Loucy (cell line): ENCODE results near the gene DOCK10.

Source experiments
- H2AFZ ChIP-seq: fragments of 200-600 bp; sonication (generic); 2 replicates; pipeline ENCODE4 v1.6.0; 2016; ENCODE audit warnings: antibody characterized with exemption, mild to moderate bottlenecking, low read length, moderate library complexity
- H3F3A ChIP-seq: fragments of 200-600 bp; 2 replicates; pipeline ENCODE4 v1.6.0; 2016; ENCODE audit warnings: antibody characterized with exemption, low read depth, mild to moderate bottlenecking
- H3K27me3 ChIP-seq: fragments of 200-600 bp; sonication (generic); 2 replicates; pipeline ENCODE4 v1.6.1; 2014; ENCODE audit warnings: low read length, mild to moderate bottlenecking; ENCODE audit not compliant: insufficient read depth, poor library complexity, severe bottlenecking
- H3K36me3 ChIP-seq: fragments of 200-600 bp; sonication (generic); 2 replicates; pipeline ENCODE4 v1.6.1; 2016; ENCODE audit warnings: low read length; ENCODE audit not compliant: insufficient read depth
- H3K4me1 ChIP-seq: fragments of 200-600 bp; sonication (generic); 2 replicates; pipeline ENCODE4 v1.5.1; 2014; ENCODE audit warnings: low read length, mild to moderate bottlenecking; ENCODE audit not compliant: insufficient read depth, poor library complexity, severe bottlenecking
- H3K4me2 ChIP-seq: fragments of 200-600 bp; sonication (generic); 2 replicates; pipeline ENCODE4 v1.6.0; 2014; ENCODE audit warnings: antibody characterized with exemption, low read length, low read depth, mild to moderate bottlenecking; ENCODE audit not compliant: poor library complexity, severe bottlenecking
- H3K4me3 ChIP-seq: fragments of 200-600 bp; sonication (generic); 2 replicates; pipeline ENCODE4 v1.5.1; 2014; ENCODE audit warnings: low read length, mild to moderate bottlenecking, mixed read lengths; ENCODE audit not compliant: poor library complexity, severe bottlenecking
- H3K79me2 ChIP-seq: fragments of 200-600 bp; sonication (generic); 2 replicates; pipeline ENCODE4 v1.6.1; 2014; ENCODE audit warnings: low read length; ENCODE audit not compliant: insufficient read depth
- H3K9ac ChIP-seq: fragments of 200-600 bp; sonication (generic); 2 replicates; pipeline ENCODE4 v1.6.0; 2014; ENCODE audit warnings: mild to moderate bottlenecking, low read depth, low read length, moderate library complexity; ENCODE audit not compliant: poor library complexity, severe bottlenecking
- H3K9me2 ChIP-seq: fragments of 200-600 bp; sonication (generic); replicated peaks from 2 replicates; pipeline ENCODE4 v1.6.1; 2016; ENCODE audit warnings: low read depth, low read length, mixed read lengths
- H3K9me3 ChIP-seq: fragments of 200-600 bp; sonication (generic); 2 replicates; pipeline ENCODE4 v1.6.1; 2014; ENCODE audit warnings: mild to moderate bottlenecking, antibody characterized with exemption, low read length, low read depth; ENCODE audit not compliant: insufficient read depth
- H4K20me1 ChIP-seq: fragments of 200-600 bp; sonication (generic); 2 replicates; pipeline ENCODE4 v1.6.0; 2014; ENCODE audit warnings: antibody characterized with exemption, low read length, mild to moderate bottlenecking; ENCODE audit not compliant: insufficient read depth, poor library complexity, severe bottlenecking
- EZH2phosphoT487 ChIP-seq: fragments of 200-600 bp; IDR thresholded peaks from 2 replicates; pipeline ENCODE4 v1.6.1; 2018; ENCODE audit warnings: antibody characterized with exemption, mild to moderate bottlenecking, moderate library complexity, borderline replicate concordance
- TF ChIP-seq, protein P1 (sequence below): fragments of 200-600 bp; sonication (generic); conservative IDR thresholded peaks from 2 replicates; pipeline ENCODE4 v1.5.1; 2014; ENCODE audit warnings: mild to moderate bottlenecking, antibody characterized with exemption, low read length

Gene DOCK10

DNA sequence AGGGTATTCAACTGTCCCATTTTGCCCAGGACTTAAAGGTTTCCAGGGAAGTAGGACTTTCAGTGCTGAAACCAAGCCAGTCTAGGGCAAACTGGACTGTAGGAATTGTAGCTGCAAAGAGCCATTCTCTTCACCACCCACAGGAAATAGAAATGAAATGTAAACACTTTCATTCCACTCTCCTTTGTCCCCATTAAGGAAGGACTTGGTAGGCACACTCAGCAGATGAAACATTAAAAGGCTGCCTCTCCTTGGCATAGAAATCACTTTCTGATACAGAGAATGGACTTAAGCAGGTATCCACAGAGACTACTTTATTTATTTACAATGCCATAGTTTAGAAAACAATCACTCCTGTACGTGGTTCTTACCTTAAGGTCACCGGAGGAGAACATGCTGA, 223.2 kb downstream of the DOCK10 start:
- H3K9me3 ChIP-seq: no peaks in the 10 kb centered on the region
- H3K4me2 ChIP-seq: no peak overlapping the region
- no peaks in the 10 kb centered on the region for H3K27me3 ChIP-seq
- H4K20me1 ChIP-seq: no peaks in the 10 kb centered on the region
- TF ChIP-seq, protein P1, sequence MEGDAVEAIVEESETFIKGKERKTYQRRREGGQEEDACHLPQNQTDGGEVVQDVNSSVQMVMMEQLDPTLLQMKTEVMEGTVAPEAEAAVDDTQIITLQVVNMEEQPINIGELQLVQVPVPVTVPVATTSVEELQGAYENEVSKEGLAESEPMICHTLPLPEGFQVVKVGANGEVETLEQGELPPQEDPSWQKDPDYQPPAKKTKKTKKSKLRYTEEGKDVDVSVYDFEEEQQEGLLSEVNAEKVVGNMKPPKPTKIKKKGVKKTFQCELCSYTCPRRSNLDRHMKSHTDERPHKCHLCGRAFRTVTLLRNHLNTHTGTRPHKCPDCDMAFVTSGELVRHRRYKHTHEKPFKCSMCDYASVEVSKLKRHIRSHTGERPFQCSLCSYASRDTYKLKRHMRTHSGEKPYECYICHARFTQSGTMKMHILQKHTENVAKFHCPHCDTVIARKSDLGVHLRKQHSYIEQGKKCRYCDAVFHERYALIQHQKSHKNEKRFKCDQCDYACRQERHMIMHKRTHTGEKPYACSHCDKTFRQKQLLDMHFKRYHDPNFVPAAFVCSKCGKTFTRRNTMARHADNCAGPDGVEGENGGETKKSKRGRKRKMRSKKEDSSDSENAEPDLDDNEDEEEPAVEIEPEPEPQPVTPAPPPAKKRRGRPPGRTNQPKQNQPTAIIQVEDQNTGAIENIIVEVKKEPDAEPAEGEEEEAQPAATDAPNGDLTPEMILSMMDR: no peak
- TF ChIP-seq EZH2phosphoT487: no peak
- peaks cover 17% of the 10 kb centered on the region; the same call in 1 of the 2 replicates for H3K36me3 ChIP-seq
- no peaks in the 10 kb centered on the region for H3K79me2 ChIP-seq
- H3K4me1 ChIP-seq: peaks cover 20% of the 10 kb centered on the region
- H3K9ac ChIP-seq: no peak overlapping the region
- H3F3A ChIP-seq: no peaks in the 10 kb centered on the region
- H3K9me2 ChIP-seq: no peaks in the 10 kb centered on the region
- H2AFZ ChIP-seq: no peak overlapping the region
- H3K4me3 ChIP-seq: no peak overlapping the region

GRCh38 chr2:224817676-224818075, 224.6 kb downstream of the DOCK10 start:
- no peak overlapping the region for H3K4me3 ChIP-seq
- H3F3A ChIP-seq: no peaks in the 10 kb centered on the region
- H3K4me1 ChIP-seq: peaks cover 20% of the 10 kb centered on the region
- TF ChIP-seq, protein P1: no peak
- no peak for TF ChIP-seq EZH2phosphoT487
- H3K9me2 ChIP-seq: no peaks in the 10 kb centered on the region
- H3K9ac ChIP-seq: no peak overlapping the region
- H4K20me1 ChIP-seq: no peaks in the 10 kb centered on the region
- H3K36me3 ChIP-seq: peaks cover 23% of the 10 kb centered on the region; the same call in 1 of the 2 replicates
- no peaks in the 10 kb centered on the region for H3K27me3 ChIP-seq
- no peaks in the 10 kb centered on the region for H3K79me2 ChIP-seq
- no peak overlapping the region for H3K4me2 ChIP-seq
- no peaks in the 10 kb centered on the region for H3K9me3 ChIP-seq
- H2AFZ ChIP-seq: no peak overlapping the region

- Histone ChIP-seq H3K9me3 (no peaks in the 10 kb centered on the region), H3K4me2 (no peak overlapping the region), H2AFZ (no peak overlapping the region), H3K36me3 (peaks cover 23% of the 10 kb centered on the region; the same call in 1 of the 2 replicates), H3K9me2 (no peaks in the 10 kb centered on the region), H3K9ac (no peak overlapping the region), H3K4me1 (peaks cover 20% of the 10 kb centered on the region), H4K20me1 (no peaks in the 10 kb centered on the region), H3K27me3 (no peaks in the 10 kb centered on the region), H3F3A (no peaks in the 10 kb centered on the region), H3K79me2 (no peaks in the 10 kb centered on the region), H3K4me3 (no peak overlapping the region)
- TF ChIP-seq, protein P1: no peak
- TF ChIP-seq EZH2phosphoT487: no peak
These were observed 225.5 kb downstream of the DOCK10 start for GRCh38 chr2:224816816-224817215.
